Heart right ventricle (tissue), 16 donors: Measurements from ENCODE around the gene RARRES2. TPM values are rescaled to one million over a fixed set of nuclear protein-coding genes. Genes with fewer than 3 reads are reported as not detected.

Source experiments
- ATAC-seq, 8 donors: fragments of 200-7000 bp; cut with Tn5 transposase; one replicate each; pipeline ENCODE4 v1.9.1; 2020; ENCODE audit warnings: mild to moderate bottlenecking in 8 of 8, moderate library complexity in 8 of 8, moderate number of reproducible peaks in 1 of 8
- DNase-seq, 2 donors: peaks; one replicate each; pipeline ENCODE4 v3.0.0-alpha.2; 2020
- H3K27ac ChIP-seq, 10 donors: fragments of 200-600 bp; sonication (generic) in 2 of 10; one replicate each; pipeline versions ENCODE4 v1.5.0 to v1.8.0; 2020 to 2022; ENCODE audit warnings: mild to moderate bottlenecking in 3 of 10
- H3K27me3 ChIP-seq, 7 donors: fragments of 200-600 bp; one replicate each; pipeline ENCODE4 v1.8.0; 2021 to 2022; ENCODE audit warnings: mild to moderate bottlenecking in 2 of 7
- H3K36me3 ChIP-seq, 9 donors: fragments of 200-600 bp; sonication (generic) in 1 of 9; one replicate each; pipeline versions ENCODE4 v1.5.0 to v1.8.0; 2020 to 2022; ENCODE audit warnings: mild to moderate bottlenecking in 2 of 9
- H3K4me1 ChIP-seq, 9 donors: fragments of 200-600 bp; sonication (generic) in 1 of 9; one replicate each; pipeline versions ENCODE4 v1.5.0 to v1.8.0; 2020 to 2022; ENCODE audit warnings: mild to moderate bottlenecking in 4 of 9
- H3K4me3 ChIP-seq, 10 donors: fragments of 200-600 bp; sonication (generic) in 2 of 10; one replicate each; pipeline versions ENCODE4 v1.5.0 to v1.8.0; 2020 to 2022; ENCODE audit warnings: mild to moderate bottlenecking in 7 of 10, moderate library complexity in 2 of 10
- H3K9me3 ChIP-seq, 11 donors: fragments of 200-600 bp in 10 of 11; sonication (generic) in 2 of 11; one replicate each; pipeline versions ENCODE4 v1.5.0 to v1.8.0; 2013 to 2022; ENCODE audit warnings: mild to moderate bottlenecking in 2 of 11, control low read depth in 1 of 11, moderate library complexity in 1 of 11
- CTCF ChIP-seq, 9 donors: fragments of 200-600 bp; sonication (generic) in 2 of 9; IDR thresholded peaks; one replicate each; pipeline versions ENCODE4 v1.5.0 to v1.8.0; 2021 to 2022; ENCODE audit warnings: antibody characterized with exemption in 9 of 9, mild to moderate bottlenecking in 5 of 9, moderate library complexity in 1 of 9
- WGBS, 2 donors: extraction: QIAGEN DNeasy Blood & Tissue Kit; methylation state at CpG; one replicate each; pipeline ENCODE4 v1.1.7; 2013; ENCODE audit warnings: inconsistent platforms in 1 of 2; 5-methylcytosine and 5-hydroxymethylcytosine counted together
- intact Hi-C, 10 donors: fragments of 100-400 bp; cut with DNase I; formaldehyde crosslinking; loops; one replicate each; pipeline versions ENCODE4 v1.11.1 to v1.14.2; 2022
- polyA plus RNA-seq, 2 donors: library from polyadenylated mRNA; stranded (reverse); fragments of 200-250 nt; gene quantifications; one replicate each; pipeline ENCODE4 v1.2.3, GENCODE V29; 2013
- total RNA-seq, 10 donors: library from RNA; stranded (reverse); fragmentation: NEBNext Ultra II Directional in 3 of 10; extraction: Animal tissue kit (Norgen Biotek cat#: 25700) in 3 of 10; gene quantifications; one replicate each; pipeline versions ENCODE4 v1.2.1 to v1.2.4, GENCODE V29; 2021 to 2023
- donor health status: Arrhythmogenic right ventricular cardiomyopathy.
- donor health status: ischemic (EF 13 %, LVEDD 7.1; RV severe dilation, severe dysfunction).
- donor health status: healthy with polysubstance abuse.
- donor health status: DM: no; HTN: yes; CAD: no.
- donor health status: DM: no; HTN: no; CAD: no.
- donor health status: ischemic (EF 25% LVEDD 6.9; RV normal size, moderate dysfunction).
- donor health status: ischemic (EF 25% LVEDD 5.7; RV mildly dilated, moderate dysfunction).
- donor health status: healthy.
- donor health status: DM: yes; HTN: yes; CAD: no.
- donor health status: Ischemic cardiomyopathy.
- donor health status: ischemic (EF 35%, LVEDD 5.7; RV mildly dilated, moderate dysfunction).
- donor health status: nonischemic (EF 11% LVEDD 7.7; RV severe dilation, severe dysfunction).
- donor health status: DM: yes; HTN: yes; CAD: no.
- donor health status: PGD.
- donor health status: ischemic (EF 29% LVEDD 5.4; RV normal size, mild dysfunction).
- donor health status: nonischemic (EF 23%, LVEDD 6.1; RV moderate dilation, normal function).

RARRES2 gene
- total and polyA plus RNA-seq, 12 donors = 6.7 to 33.0 (median 18.4) TPM

- no peak for TF ChIP-seq CTCF (IDR thresholded peaks at IDR 0.05)
- H3K27ac ChIP-seq = no peak overlapping the region
- H3K27me3 ChIP-seq = no peaks in the 10 kb centered on the region
- intact Hi-C loops = loop anchor here in 5 of 10 donors (2.0 to 5.0 kb wide), 2 partner anchors 63 to 64 kb away; no protein-coding TSS in a partner anchor
- whole genome bisulfite sequencing, 2 donors = 83 to 88% methylated on average over 13 of the region's 13 CpGs
- H3K4me3 ChIP-seq = no peak overlapping the region
- no peaks in the 10 kb centered on the region for H3K9me3 ChIP-seq
- peaks cover 0 to 14% (median 3%) of the 10 kb centered on the region in 9 donors for H3K4me1 ChIP-seq
- DNase-seq (no peak), ATAC-seq (no peak)
- H3K36me3 ChIP-seq = no peaks in the 10 kb centered on the region
Observed at GRCh38 chr7:150357771-150358427, 16.5 kb upstream of the RARRES2 start.

GRCh38 chr7:150357270-150357669, 15.8 kb upstream of the RARRES2 start:
- no peak overlapping the region for H3K27ac ChIP-seq
- H3K36me3 ChIP-seq = no peaks in the 10 kb centered on the region
- intact Hi-C loops = loop anchor here in 5 of 10 donors (2.0 to 5.0 kb wide), 2 partner anchors 64 to 65 kb away; no protein-coding TSS in a partner anchor
- H3K27me3 ChIP-seq = no peaks in the 10 kb centered on the region
- no peak for TF ChIP-seq CTCF (IDR thresholded peaks at IDR 0.05)
- H3K9me3 ChIP-seq = no peaks in the 10 kb centered on the region
- no peak overlapping the region for H3K4me3 ChIP-seq
- peaks cover 0 to 14% (median 3%) of the 10 kb centered on the region in 9 donors for H3K4me1 ChIP-seq
- 69 to 72% methylated on average over 9 of the region's 9 CpGs for WGBS, 2 donors
- DNase-seq = no peak
- no peak for ATAC-seq

GRCh38 chr7:150356265-150356897, 15.0 kb upstream of the RARRES2 start:
- no peak overlapping the region for H3K4me3 ChIP-seq
- no peak overlapping the region for H3K27ac ChIP-seq
- DNase-seq (no peak), ATAC-seq (peak in 1 of 8 donors; percentile 19)
- intact Hi-C loops = loop anchor here in 8 of 10 donors (1.0 to 5.0 kb wide), 3 partner anchors 64 to 66 kb away; no protein-coding TSS in a partner anchor
- 31 to 34% methylated on average over 6 of the region's 6 CpGs for WGBS, 2 donors
- no peaks in the 10 kb centered on the region for H3K36me3 ChIP-seq
- H3K27me3 ChIP-seq = no peaks in the 10 kb centered on the region
- peak; percentile 39 to 79 (median 71) for TF ChIP-seq CTCF (IDR thresholded peaks at IDR 0.05)
- H3K4me1 ChIP-seq = peaks cover 0 to 14% (median under 1%) of the 10 kb centered on the region in 9 donors
- no peaks in the 10 kb centered on the region for H3K9me3 ChIP-seq

GRCh38 chr7:150355666-150356059, 14.2 kb upstream of the RARRES2 start:
- Histone ChIP-seq H3K9me3 (no peaks in the 10 kb centered on the region), H3K36me3 (no peaks in the 10 kb centered on the region), H3K27ac (no peak overlapping the region), H3K4me3 (no peak overlapping the region), H3K27me3 (no peaks in the 10 kb centered on the region), H3K4me1 (peaks cover 0 to 14% (median 0%) of the 10 kb centered on the region in 9 donors)
- ATAC-seq (no peak), DNase-seq (no peak)
- 74 to 90% methylated on average over 1 of the region's 1 CpG for WGBS, 2 donors
- TF ChIP-seq CTCF (IDR thresholded peaks at IDR 0.05) = no peak
- intact Hi-C loops = loop anchor here in 8 of 10 donors (1.0 to 5.0 kb wide), 3 partner anchors 65 to 67 kb away; no protein-coding TSS in a partner anchor
